Right atrium auricular region (tissue), 2 donors: ENCODE results near the gene HADHB. TPM values are rescaled to one million over a fixed set of nuclear protein-coding genes. Genes with fewer than 3 reads are reported as not detected.
A peak's percentile ranks its signal among the peaks of the same experiment; 100 is the strongest.
"Not testable (repeated sequence)": the region's sequence is repeated elsewhere in the genome, so short reads cannot be mapped to it uniquely, and the experiment has no call there.

Experiments used
- DNase-seq: peaks from one replicate; pipeline ENCODE4 v3.0.0-alpha.2; 2019; ENCODE audit warnings: low spot score
- H3K27ac ChIP-seq, 2 donors: fragments of 200-600 bp; sonication (generic); 1 replicate in 1 of 2; 2 replicates in 1 of 2; pipeline ENCODE4 v1.5.1; 2016 to 2019
- H3K27me3 ChIP-seq, 2 donors: fragments of 200-600 bp; sonication (generic); one replicate each; pipeline versions ENCODE4 v1.5.1 to v1.6.0; 2017 to 2019
- H3K36me3 ChIP-seq: fragments of 200-600 bp; sonication (generic); one replicate; pipeline ENCODE4 v1.5.1; 2016
- H3K4me1 ChIP-seq, 2 donors: fragments of 200-600 bp; sonication (generic); one replicate each; pipeline versions ENCODE4 v1.5.1 to v1.6.0; 2017 to 2019
- H3K4me3 ChIP-seq, 2 donors: fragments of 200-600 bp; sonication (generic); 1 replicate in 1 of 2; 2 replicates in 1 of 2; pipeline ENCODE4 v1.5.1; 2017 to 2019; ENCODE audit warnings: mild to moderate bottlenecking in 1 of 2, moderate library complexity in 1 of 2
- H3K9me3 ChIP-seq, 2 donors: fragments of 200-600 bp; sonication (generic); one replicate each; pipeline ENCODE4 v1.5.1; 2019
- total RNA-seq, 2 donors: library from RNA; depleted of rRNA; stranded (reverse); fragments of >200 nt; gene quantifications; one replicate each; pipeline ENCODE4 v1.1.0, GENCODE V29; 2016
- TF ChIP-seq, protein P1 (sequence below), 2 donors: fragments of 200-600 bp; sonication (generic); IDR thresholded peaks; one replicate each; pipeline ENCODE4 v1.5.1; 2019; ENCODE audit warnings: antibody characterized with exemption in 2 of 2

The HADHB gene
- total RNA-seq, 2 donors from 2014 or later: 756 to 770 TPM

DNA sequence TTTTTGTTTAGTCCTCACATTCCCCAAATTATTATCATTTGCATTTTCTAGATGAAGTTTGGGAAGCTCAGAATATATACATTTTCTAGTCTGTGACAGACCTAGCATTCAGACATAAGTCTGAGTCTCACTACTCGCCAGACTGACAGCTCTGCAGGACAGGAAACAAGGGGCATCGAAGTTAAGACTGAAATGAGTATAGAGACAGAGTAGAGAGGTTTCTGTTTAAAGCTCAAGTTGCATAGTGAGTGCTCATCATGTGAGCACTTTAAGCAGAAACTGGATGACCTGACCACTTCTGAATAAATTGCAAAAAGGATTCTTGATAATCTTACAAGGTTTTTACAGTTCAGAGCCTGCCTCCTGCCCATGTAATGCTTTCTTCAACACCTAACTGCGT, 1.1 kb downstream of the HADHB start:
- no peak for DNase-seq
- Histone ChIP-seq H3K27ac (peak overlapping the region; percentile 93 to 96), H3K4me3 (peak overlapping the region; percentile 77 to 81), H3K36me3 (no peaks in the 10 kb centered on the region), H3K27me3 (no peaks in the 10 kb centered on the region), H3K4me1 (peaks cover 0 to 38% of the 10 kb centered on the region in 2 donors), H3K9me3 (no peaks in the 10 kb centered on the region)
- TF ChIP-seq, protein P1, sequence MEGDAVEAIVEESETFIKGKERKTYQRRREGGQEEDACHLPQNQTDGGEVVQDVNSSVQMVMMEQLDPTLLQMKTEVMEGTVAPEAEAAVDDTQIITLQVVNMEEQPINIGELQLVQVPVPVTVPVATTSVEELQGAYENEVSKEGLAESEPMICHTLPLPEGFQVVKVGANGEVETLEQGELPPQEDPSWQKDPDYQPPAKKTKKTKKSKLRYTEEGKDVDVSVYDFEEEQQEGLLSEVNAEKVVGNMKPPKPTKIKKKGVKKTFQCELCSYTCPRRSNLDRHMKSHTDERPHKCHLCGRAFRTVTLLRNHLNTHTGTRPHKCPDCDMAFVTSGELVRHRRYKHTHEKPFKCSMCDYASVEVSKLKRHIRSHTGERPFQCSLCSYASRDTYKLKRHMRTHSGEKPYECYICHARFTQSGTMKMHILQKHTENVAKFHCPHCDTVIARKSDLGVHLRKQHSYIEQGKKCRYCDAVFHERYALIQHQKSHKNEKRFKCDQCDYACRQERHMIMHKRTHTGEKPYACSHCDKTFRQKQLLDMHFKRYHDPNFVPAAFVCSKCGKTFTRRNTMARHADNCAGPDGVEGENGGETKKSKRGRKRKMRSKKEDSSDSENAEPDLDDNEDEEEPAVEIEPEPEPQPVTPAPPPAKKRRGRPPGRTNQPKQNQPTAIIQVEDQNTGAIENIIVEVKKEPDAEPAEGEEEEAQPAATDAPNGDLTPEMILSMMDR (IDR thresholded peaks at IDR 0.05): no peak

- TF ChIP-seq, protein P1 (IDR thresholded peaks at IDR 0.05): no peak
- Histone ChIP-seq H3K36me3 (no peaks in the 10 kb centered on the region), H3K4me3 (peak overlapping the region; percentile 77 to 81), H3K9me3 (no peaks in the 10 kb centered on the region), H3K27ac (peak overlapping the region; percentile 93 to 96), H3K27me3 (no peaks in the 10 kb centered on the region), H3K4me1 (peaks cover 0 to 40% of the 10 kb centered on the region in 2 donors)
- no peak for DNase-seq
These were observed 2.1 kb downstream of the HADHB start for GRCh38 chr2:26246818-26247217.

DNA sequence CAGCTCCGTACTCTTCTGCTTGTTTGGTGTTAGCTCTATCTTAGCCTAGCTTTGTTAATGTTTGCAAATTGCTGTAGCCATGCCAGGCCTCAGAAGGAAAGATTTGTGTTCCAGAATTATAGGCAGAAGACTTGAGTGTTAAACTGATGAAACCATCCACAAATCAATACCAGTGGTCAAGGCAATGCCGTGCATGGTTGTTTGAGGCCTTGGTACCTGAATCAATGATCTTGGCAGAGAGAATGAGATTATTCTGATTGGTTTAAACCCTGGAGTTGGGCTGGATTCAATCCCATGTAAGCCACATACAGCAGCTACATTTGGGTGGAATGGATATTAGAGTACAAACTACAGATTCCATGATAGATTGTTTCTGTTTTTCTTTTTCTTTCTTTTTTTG, 4.9 kb downstream of the HADHB start:
- Histone ChIP-seq H3K4me3 (no peak overlapping the region), H3K36me3 (peaks cover 5% of the 10 kb centered on the region), H3K27ac (peak overlapping the region; percentile 33 to 91), H3K9me3 (no peaks in the 10 kb centered on the region), H3K4me1 (peaks cover 0 to 38% of the 10 kb centered on the region in 2 donors), H3K27me3 (no peaks in the 10 kb centered on the region)
- DNase-seq: no peak
- TF ChIP-seq, protein P1 (IDR thresholded peaks at IDR 0.05): no peak

- H3K4me3 ChIP-seq: no peak overlapping the region
- H3K9me3 ChIP-seq: no peaks in the 10 kb centered on the region
- DNase-seq: no peak
- peak overlapping the region; percentile 79 to 91 for H3K27ac ChIP-seq
- TF ChIP-seq, protein P1 (IDR thresholded peaks at IDR 0.05): no peak
- H3K36me3 ChIP-seq: peaks cover 15% of the 10 kb centered on the region
- H3K4me1 ChIP-seq: peaks cover 0 to 38% of the 10 kb centered on the region in 2 donors
- no peaks in the 10 kb centered on the region for H3K27me3 ChIP-seq
These were observed 7.2 kb downstream of the HADHB start for GRCh38 chr2:26251893-26252292.

DNA sequence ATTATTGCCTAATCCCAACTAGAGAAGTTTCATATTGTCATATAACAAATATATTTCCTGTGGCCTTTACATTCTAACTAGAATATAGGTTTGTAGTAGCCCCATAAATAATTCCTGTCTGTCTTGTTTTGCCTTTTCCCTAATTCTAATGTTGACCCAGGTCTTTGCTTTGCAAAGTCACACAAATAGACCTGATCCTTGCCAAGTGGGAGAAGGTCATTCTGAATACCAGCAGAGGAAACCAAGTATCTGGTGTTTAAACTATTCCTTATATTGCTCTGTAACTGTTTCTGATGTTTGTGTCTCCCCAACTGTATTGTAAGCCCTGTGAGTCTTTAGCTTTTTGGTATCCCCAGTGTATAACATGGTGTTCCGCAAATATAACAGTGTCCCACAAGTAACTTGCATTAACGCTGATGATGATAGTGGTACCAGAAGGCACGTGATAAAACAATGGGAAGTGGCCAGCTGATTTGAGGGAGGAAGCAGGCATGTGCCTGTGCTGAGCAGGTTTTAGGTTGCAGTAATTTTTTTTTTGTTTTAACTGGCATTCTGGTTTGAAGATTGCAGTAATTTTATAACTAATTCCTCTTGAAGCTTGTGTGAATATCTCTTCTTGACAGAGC, 11.1 kb downstream of the HADHB start:
- Histone ChIP-seq H3K4me3 (no peak overlapping the region), H3K36me3 (peaks cover 47% of the 10 kb centered on the region), H3K27ac (peak overlapping the region; percentile 64 to 91), H3K4me1 (peaks cover 0 to 37% of the 10 kb centered on the region in 2 donors), H3K9me3 (no peaks in the 10 kb centered on the region), H3K27me3 (no peaks in the 10 kb centered on the region)
- DNase-seq: no peak
- TF ChIP-seq, protein P1 (IDR thresholded peaks at IDR 0.05): no peak

DNA sequence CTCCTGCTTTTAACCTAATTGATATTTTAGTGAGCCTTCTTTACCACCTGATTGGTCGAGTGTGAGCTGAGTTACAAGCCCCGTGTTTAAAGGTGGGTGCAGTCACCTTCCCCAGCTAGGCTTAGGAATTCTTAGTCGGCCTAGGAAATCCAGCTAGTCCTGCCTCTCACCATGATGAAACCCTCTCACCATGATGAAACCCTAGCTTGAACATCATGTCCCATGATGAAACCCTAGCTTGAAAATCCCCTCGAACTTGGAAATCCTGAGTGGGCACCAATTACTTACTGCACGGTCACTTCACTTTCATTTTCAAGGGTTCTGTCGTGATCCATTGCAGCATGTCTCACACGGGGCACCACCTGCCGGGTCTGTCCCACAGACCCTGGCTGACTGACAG, 14.1 kb downstream of the HADHB start:
- peaks cover 72% of the 10 kb centered on the region for H3K36me3 ChIP-seq
- H3K4me1 ChIP-seq: peaks cover 0 to 22% of the 10 kb centered on the region in 2 donors
- H3K4me3 ChIP-seq, H3K27me3 ChIP-seq, DNase-seq, H3K9me3 ChIP-seq: not testable (repeated sequence)
- H3K27ac ChIP-seq: peak overlapping the region in 1 of 2 donors; percentile 27
